H9 (cell line): ENCODE measurements around the gene ZHX3. TPM values are rescaled to one million over a fixed set of nuclear protein-coding genes. Genes with fewer than 3 reads are reported as not detected.

ENCODE experiments used
- DNase-seq: peaks from one replicate; pipeline ENCODE4 v3.0.0-alpha.2; 2017
- H2AFZ ChIP-seq: one replicate; pipeline ENCODE4 v1.6.1; 2013; ENCODE audit warnings: mild to moderate bottlenecking, low read length, control low read depth, moderate library complexity
- H2AK5ac ChIP-seq: 2 replicates; pipeline ENCODE4 v1.6.1; 2013; ENCODE audit warnings: low read length, control low read depth, mixed read lengths; ENCODE audit not compliant: insufficient read length
- H2BK120ac ChIP-seq: one replicate; pipeline ENCODE4 v1.6.1; 2013; ENCODE audit warnings: low read depth, mild to moderate bottlenecking, low read length, control low read depth, inconsistent platforms; ENCODE audit not compliant: poor library complexity, severe bottlenecking
- H2BK12ac ChIP-seq: 2 replicates; pipeline ENCODE4 v1.6.1; 2013; ENCODE audit warnings: low read length, control low read depth, mixed read lengths, low read depth; ENCODE audit not compliant: insufficient read length
- H2BK15ac ChIP-seq: 2 replicates; pipeline ENCODE4 v1.6.1; 2013; ENCODE audit warnings: low read depth, low read length, control low read depth
- H2BK20ac ChIP-seq: one replicate; pipeline ENCODE4 v1.6.1; 2013; ENCODE audit warnings: low read depth, mild to moderate bottlenecking, low read length, control low read depth, inconsistent platforms; ENCODE audit not compliant: poor library complexity, severe bottlenecking
- H2BK5ac ChIP-seq: 2 replicates; pipeline ENCODE4 v1.6.1; 2013; ENCODE audit warnings: low read length, control low read depth, mixed read lengths; ENCODE audit not compliant: insufficient read length
- H3K14ac ChIP-seq: 2 replicates; pipeline ENCODE4 v1.6.1; 2013; ENCODE audit warnings: low read length, control low read depth; ENCODE audit not compliant: insufficient read depth
- H3K18ac ChIP-seq: 2 replicates; pipeline ENCODE4 v1.6.1; 2013; ENCODE audit warnings: low read depth, mild to moderate bottlenecking, mixed read lengths, low read length, control low read depth; ENCODE audit not compliant: insufficient read length
- H3K23ac ChIP-seq: 2 replicates; pipeline ENCODE4 v1.6.1; 2013; ENCODE audit warnings: low read length, control low read depth, mixed read lengths, low read depth; ENCODE audit not compliant: insufficient read length
- H3K23me2 ChIP-seq: 2 replicates; pipeline ENCODE4 v1.6.1; 2013; ENCODE audit warnings: low read depth, mild to moderate bottlenecking, mixed read lengths, low read length, control low read depth; ENCODE audit not compliant: insufficient read length, poor library complexity, severe bottlenecking
- H3K27ac ChIP-seq: 2 replicates; pipeline ENCODE4 v1.5.1; 2013; ENCODE audit warnings: low read length, control low read depth, mixed read lengths, low read depth; ENCODE audit not compliant: insufficient read length
- H3K27me3 ChIP-seq: 2 replicates; pipeline ENCODE4 v1.6.1; 2013; ENCODE audit warnings: low read length, control low read depth, inconsistent platforms; ENCODE audit not compliant: insufficient read depth
- H3K4ac ChIP-seq: 2 replicates; pipeline ENCODE4 v1.6.1; 2013; ENCODE audit warnings: low read depth, mild to moderate bottlenecking, control low read depth, inconsistent platforms, low read length, moderate library complexity
- H3K4me1 ChIP-seq: 2 replicates; pipeline ENCODE4 v1.6.1; 2013; ENCODE audit warnings: low read length, control low read depth, inconsistent platforms; ENCODE audit not compliant: insufficient read depth
- H3K4me2 ChIP-seq: 2 replicates; pipeline ENCODE4 v1.6.1; 2013; ENCODE audit warnings: low read length, control low read depth, mixed read lengths; ENCODE audit not compliant: insufficient read length, insufficient read depth
- H3K56ac ChIP-seq: 2 replicates; pipeline ENCODE4 v1.6.1; 2013; ENCODE audit warnings: low read depth, mild to moderate bottlenecking, mixed read lengths, low read length, control low read depth; ENCODE audit not compliant: insufficient read length
- H3K79me1 ChIP-seq: 2 replicates; pipeline ENCODE4 v1.6.1; 2013; ENCODE audit warnings: low read depth, mild to moderate bottlenecking, moderate library complexity, low read length, control low read depth, inconsistent platforms; ENCODE audit not compliant: insufficient read depth, poor library complexity, severe bottlenecking
- H3K79me2 ChIP-seq: 2 replicates; pipeline ENCODE4 v1.6.1; 2013; ENCODE audit warnings: low read length, control low read depth, inconsistent platforms; ENCODE audit not compliant: insufficient read depth
- H3K9ac ChIP-seq: 2 replicates; pipeline ENCODE4 v1.6.1; 2013; ENCODE audit warnings: low read length, control low read depth, mixed read lengths; ENCODE audit not compliant: insufficient read length; ENCODE audit errors: extremely low read depth
- H3K9me3 ChIP-seq: one replicate; pipeline ENCODE4 v1.6.1; 2013; ENCODE audit warnings: low read depth, low read length, inconsistent platforms; ENCODE audit not compliant: control insufficient read depth
- H3T11ph ChIP-seq: one replicate; pipeline ENCODE4 v1.6.1; 2013; ENCODE audit warnings: mild to moderate bottlenecking, low read length, control low read depth, inconsistent platforms
- H4K20me1 ChIP-seq: one replicate; pipeline ENCODE4 v1.6.1; 2013; ENCODE audit not compliant: control insufficient read depth, insufficient read length, insufficient read depth
- H4K5ac ChIP-seq: 2 replicates; pipeline ENCODE4 v1.6.1; 2013; ENCODE audit warnings: low read depth, mild to moderate bottlenecking, mixed read lengths, low read length, control low read depth; ENCODE audit not compliant: insufficient read length
- H4K8ac ChIP-seq: replicated peaks from 2 replicates; pipeline ENCODE4 v1.6.1; 2013; ENCODE audit warnings: low read length, control low read depth, mixed read lengths, low read depth; ENCODE audit not compliant: insufficient read length
- H4K91ac ChIP-seq: 2 replicates; pipeline ENCODE4 v1.6.1; 2013; ENCODE audit warnings: low read depth, mild to moderate bottlenecking, moderate library complexity, mixed read lengths, low read length, control low read depth; ENCODE audit not compliant: insufficient read length
- H3K27ac Mint-ChIP-seq, 3 experiments: 2 replicates in 2 of 3; 3 replicates in 1 of 3; pipeline ENCODE4 v1.8.0; 2020 to 2021; ENCODE audit warnings: mixed read lengths in 3 of 3, mild to moderate bottlenecking in 1 of 3, moderate library complexity in 1 of 3
- H3K27me3 Mint-ChIP-seq: 2 replicates; pipeline ENCODE4 v1.8.0; 2021; ENCODE audit warnings: low read depth, mild to moderate bottlenecking, moderate library complexity, mixed read lengths
- H3K36me3 Mint-ChIP-seq, 3 experiments: 2 replicates in 2 of 3; 3 replicates in 1 of 3; pipeline ENCODE4 v1.8.0; 2020 to 2021; ENCODE audit warnings: low read depth in 3 of 3, mixed read lengths in 3 of 3; ENCODE audit not compliant: insufficient read depth in 1 of 3
- H3K4me1 Mint-ChIP-seq, 2 experiments: 2 replicates each; pipeline ENCODE4 v1.8.0; 2020; ENCODE audit warnings: mixed read lengths in 2 of 2
- H3K4me3 Mint-ChIP-seq, 2 experiments: 2 replicates in 1 of 2; 3 replicates in 1 of 2; pipeline ENCODE4 v1.8.0; 2020 to 2021; ENCODE audit warnings: mild to moderate bottlenecking in 2 of 2, mixed read lengths in 2 of 2, moderate library complexity in 1 of 2
- H3K9me3 Mint-ChIP-seq, 2 experiments: 2 replicates in 1 of 2; 3 replicates in 1 of 2; pipeline ENCODE4 v1.8.0; 2020; ENCODE audit warnings: mild to moderate bottlenecking in 2 of 2, mixed read lengths in 2 of 2, moderate library complexity in 1 of 2
- WGBS: extraction: QIAGEN DNeasy Blood & Tissue Kit; methylation state at CpG from one replicate; pipeline ENCODE4 v1.1.7; 2013; ENCODE audit warnings: missing lambda C conversion rate, low lambda C conversion rate, mixed read lengths; ENCODE audit not compliant: insufficient read length; ENCODE audit errors: extremely low coverage; 5-methylcytosine and 5-hydroxymethylcytosine counted together
- total RNA-seq: library from RNA; stranded (reverse); gene quantifications from 2 replicates; pipeline ENCODE4 v1.2.1, GENCODE V29; 2021
- TF ChIP-seq, protein P1 (sequence below): fragments of 200-600 bp; sonication (generic); conservative IDR thresholded peaks from 3 replicates; pipeline ENCODE4 v1.8.0; 2021; ENCODE audit warnings: antibody characterized with exemption, mild to moderate bottlenecking

The ZHX3 gene
- total RNA-seq, 1 experiment from 2014 or later = 4.4 TPM

DNA sequence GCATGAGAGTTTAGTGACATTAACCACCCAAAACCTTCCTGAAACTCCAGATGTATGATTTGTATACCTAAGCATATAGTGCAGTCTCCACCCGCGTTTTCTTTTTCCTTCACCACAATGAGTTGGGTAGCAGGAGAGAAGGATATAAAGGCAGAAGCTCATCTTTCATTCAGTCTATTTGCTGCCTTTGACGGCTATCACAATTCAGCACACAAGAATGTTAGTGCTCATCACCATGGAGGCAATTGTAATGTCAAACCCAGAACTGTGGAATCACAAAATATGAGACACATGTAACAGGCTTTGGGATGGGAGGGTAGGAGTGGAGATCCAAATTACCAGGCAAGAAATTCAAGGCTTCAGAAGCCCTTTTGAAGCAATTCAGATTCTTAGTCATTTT is 17.6 kb downstream of the ZHX3 start:
- Histone ChIP-seq H2BK15ac (no peak overlapping the region), H4K8ac (no peak overlapping the region), H3K9ac (no peak overlapping the region), H2BK120ac (no peak overlapping the region), H3T11ph (no peak overlapping the region), H3K27me3 (no peaks in the 10 kb centered on the region), H4K91ac (no peak overlapping the region), H3K23me2 (no peaks in the 10 kb centered on the region), H3K4ac (no peak overlapping the region), H2BK5ac (no peak overlapping the region), H3K14ac (no peak overlapping the region), H3K9me3 (no peaks in the 10 kb centered on the region), H2AFZ (no peak overlapping the region), H3K56ac (no peak overlapping the region), H4K20me1 (no peaks in the 10 kb centered on the region), H3K79me2 (no peaks in the 10 kb centered on the region), H4K5ac (no peak overlapping the region), H2AK5ac (no peak overlapping the region), H3K4me1 (peaks cover 5% of the 10 kb centered on the region; the same call in 1 of the 2 replicates), H3K79me1 (no peaks in the 10 kb centered on the region), H2BK12ac (no peak overlapping the region), H3K4me2 (no peak overlapping the region), H2BK20ac (no peak overlapping the region), H3K27ac (no peak overlapping the region), H3K23ac (no peak overlapping the region), H3K18ac (no peak overlapping the region)
- Mint-ChIP-seq H3K4me3 (no peak overlapping the region), H3K36me3 (no peaks in the 10 kb centered on the region), H3K27me3 (no peaks in the 10 kb centered on the region; the same call in 1 of the 2 replicates), H3K9me3 (no peaks in the 10 kb centered on the region), H3K27ac (no peak overlapping the region), H3K4me1 (peaks cover 18 to 25% of the 10 kb centered on the region in 2 experiments)
- no peak for DNase-seq
- no CpG with 5 or more reads among the region's 3 CpGs for WGBS
- TF ChIP-seq, protein P1, sequence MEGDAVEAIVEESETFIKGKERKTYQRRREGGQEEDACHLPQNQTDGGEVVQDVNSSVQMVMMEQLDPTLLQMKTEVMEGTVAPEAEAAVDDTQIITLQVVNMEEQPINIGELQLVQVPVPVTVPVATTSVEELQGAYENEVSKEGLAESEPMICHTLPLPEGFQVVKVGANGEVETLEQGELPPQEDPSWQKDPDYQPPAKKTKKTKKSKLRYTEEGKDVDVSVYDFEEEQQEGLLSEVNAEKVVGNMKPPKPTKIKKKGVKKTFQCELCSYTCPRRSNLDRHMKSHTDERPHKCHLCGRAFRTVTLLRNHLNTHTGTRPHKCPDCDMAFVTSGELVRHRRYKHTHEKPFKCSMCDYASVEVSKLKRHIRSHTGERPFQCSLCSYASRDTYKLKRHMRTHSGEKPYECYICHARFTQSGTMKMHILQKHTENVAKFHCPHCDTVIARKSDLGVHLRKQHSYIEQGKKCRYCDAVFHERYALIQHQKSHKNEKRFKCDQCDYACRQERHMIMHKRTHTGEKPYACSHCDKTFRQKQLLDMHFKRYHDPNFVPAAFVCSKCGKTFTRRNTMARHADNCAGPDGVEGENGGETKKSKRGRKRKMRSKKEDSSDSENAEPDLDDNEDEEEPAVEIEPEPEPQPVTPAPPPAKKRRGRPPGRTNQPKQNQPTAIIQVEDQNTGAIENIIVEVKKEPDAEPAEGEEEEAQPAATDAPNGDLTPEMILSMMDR = no peak
